ENCODE data around the gene KIF5C. TPM values are rescaled to one million over a fixed set of nuclear protein-coding genes. Genes with fewer than 3 reads are reported as not detected.

The KIF5C gene
- total and polyA plus RNA-seq, 2 experiments from 2014 or later = 45.0 to 49.1 TPM

DNA sequence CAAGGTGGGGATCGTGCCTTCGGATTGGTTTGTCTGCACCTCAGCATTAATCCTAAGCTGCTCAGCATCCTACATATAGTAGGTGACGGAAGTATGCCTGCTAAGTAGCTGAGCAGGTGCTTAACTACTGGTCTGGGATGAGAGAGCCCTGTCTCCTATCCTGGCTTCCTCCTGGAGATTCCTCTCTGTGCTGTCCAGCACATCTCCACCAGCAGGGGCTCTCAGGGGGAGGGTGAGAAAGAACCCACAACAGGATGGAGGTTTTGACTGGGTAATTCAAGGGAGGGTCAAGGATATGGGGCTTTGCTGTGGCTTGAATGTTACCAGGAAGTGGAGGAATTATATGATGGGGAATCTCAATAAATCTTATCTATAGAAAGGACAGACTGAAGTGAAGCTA, 45.4 kb upstream of the KIF5C start (continued):
- TF ChIP-seq, protein P1, sequence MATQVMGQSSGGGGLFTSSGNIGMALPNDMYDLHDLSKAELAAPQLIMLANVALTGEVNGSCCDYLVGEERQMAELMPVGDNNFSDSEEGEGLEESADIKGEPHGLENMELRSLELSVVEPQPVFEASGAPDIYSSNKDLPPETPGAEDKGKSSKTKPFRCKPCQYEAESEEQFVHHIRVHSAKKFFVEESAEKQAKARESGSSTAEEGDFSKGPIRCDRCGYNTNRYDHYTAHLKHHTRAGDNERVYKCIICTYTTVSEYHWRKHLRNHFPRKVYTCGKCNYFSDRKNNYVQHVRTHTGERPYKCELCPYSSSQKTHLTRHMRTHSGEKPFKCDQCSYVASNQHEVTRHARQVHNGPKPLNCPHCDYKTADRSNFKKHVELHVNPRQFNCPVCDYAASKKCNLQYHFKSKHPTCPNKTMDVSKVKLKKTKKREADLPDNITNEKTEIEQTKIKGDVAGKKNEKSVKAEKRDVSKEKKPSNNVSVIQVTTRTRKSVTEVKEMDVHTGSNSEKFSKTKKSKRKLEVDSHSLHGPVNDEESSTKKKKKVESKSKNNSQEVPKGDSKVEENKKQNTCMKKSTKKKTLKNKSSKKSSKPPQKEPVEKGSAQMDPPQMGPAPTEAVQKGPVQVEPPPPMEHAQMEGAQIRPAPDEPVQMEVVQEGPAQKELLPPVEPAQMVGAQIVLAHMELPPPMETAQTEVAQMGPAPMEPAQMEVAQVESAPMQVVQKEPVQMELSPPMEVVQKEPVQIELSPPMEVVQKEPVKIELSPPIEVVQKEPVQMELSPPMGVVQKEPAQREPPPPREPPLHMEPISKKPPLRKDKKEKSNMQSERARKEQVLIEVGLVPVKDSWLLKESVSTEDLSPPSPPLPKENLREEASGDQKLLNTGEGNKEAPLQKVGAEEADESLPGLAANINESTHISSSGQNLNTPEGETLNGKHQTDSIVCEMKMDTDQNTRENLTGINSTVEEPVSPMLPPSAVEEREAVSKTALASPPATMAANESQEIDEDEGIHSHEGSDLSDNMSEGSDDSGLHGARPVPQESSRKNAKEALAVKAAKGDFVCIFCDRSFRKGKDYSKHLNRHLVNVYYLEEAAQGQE (IDR thresholded peaks at IDR 0.05; ENCODE audit: unreplicated experiment) = peak; percentile 34
- TF ChIP-seq, protein P2, sequence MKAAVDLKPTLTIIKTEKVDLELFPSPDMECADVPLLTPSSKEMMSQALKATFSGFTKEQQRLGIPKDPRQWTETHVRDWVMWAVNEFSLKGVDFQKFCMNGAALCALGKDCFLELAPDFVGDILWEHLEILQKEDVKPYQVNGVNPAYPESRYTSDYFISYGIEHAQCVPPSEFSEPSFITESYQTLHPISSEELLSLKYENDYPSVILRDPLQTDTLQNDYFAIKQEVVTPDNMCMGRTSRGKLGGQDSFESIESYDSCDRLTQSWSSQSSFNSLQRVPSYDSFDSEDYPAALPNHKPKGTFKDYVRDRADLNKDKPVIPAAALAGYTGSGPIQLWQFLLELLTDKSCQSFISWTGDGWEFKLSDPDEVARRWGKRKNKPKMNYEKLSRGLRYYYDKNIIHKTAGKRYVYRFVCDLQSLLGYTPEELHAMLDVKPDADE (IDR thresholded peaks at IDR 0.05) = no peak
- no peak for TF ChIP-seq CREB1 (CRISPR knock-in tag; IDR thresholded peaks at IDR 0.05; ENCODE audit: low read depth)
- TF ChIP-seq, protein P3, sequence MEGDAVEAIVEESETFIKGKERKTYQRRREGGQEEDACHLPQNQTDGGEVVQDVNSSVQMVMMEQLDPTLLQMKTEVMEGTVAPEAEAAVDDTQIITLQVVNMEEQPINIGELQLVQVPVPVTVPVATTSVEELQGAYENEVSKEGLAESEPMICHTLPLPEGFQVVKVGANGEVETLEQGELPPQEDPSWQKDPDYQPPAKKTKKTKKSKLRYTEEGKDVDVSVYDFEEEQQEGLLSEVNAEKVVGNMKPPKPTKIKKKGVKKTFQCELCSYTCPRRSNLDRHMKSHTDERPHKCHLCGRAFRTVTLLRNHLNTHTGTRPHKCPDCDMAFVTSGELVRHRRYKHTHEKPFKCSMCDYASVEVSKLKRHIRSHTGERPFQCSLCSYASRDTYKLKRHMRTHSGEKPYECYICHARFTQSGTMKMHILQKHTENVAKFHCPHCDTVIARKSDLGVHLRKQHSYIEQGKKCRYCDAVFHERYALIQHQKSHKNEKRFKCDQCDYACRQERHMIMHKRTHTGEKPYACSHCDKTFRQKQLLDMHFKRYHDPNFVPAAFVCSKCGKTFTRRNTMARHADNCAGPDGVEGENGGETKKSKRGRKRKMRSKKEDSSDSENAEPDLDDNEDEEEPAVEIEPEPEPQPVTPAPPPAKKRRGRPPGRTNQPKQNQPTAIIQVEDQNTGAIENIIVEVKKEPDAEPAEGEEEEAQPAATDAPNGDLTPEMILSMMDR (conservative IDR thresholded peaks at IDR 0.05; ENCODE audit: low read depth in 2 of 2) = 0 out of 4 replicates have a peak, but pooled peaks have one; percentile 12 to 19

DNA sequence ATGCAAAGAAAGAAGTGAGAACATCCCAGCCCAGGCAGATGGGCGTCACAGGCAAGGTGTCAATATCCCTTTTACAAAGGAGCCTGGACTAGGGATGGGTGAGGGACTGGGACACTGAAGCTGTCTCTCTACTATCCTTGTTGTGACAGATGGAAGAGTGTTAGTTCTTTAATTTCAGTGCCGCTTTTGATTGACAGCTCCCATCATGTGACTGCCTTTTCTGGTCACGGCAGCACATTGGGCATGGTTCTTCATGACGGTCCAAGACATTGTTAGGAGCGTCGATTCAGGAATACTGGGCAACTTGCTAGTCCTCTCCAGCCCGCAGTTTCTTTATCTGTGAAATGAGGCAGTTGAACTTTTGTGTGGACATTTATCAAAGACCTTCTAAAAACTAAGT, 42.4 kb upstream of the KIF5C start:
- no peaks in the 10 kb centered on the region for H3K9me3 Mint-ChIP-seq
- Histone ChIP-seq H3K79me2 (replicated peaks; ENCODE audit: insufficient read depth) (no peaks in the 10 kb centered on the region), H3K27ac (ENCODE audit: low read depth) (no peak overlapping the region), H2AFZ (no peak overlapping the region), H3K4me2 (no peak overlapping the region), H3K9me2 (ENCODE audit: insufficient read depth) (peaks cover 9% of the 10 kb centered on the region; the same call in 1 of the 2 replicates), H3F3A (replicated peaks; ENCODE audit: low read depth) (no peaks in the 10 kb centered on the region), H4K20me1 (replicated peaks; ENCODE audit: insufficient read depth) (no peaks in the 10 kb centered on the region), H3K27me3 (ENCODE audit: insufficient read depth) (no peaks in the 10 kb centered on the region), H3K4me3 (no peak overlapping the region), H3K4me1 (ENCODE audit: insufficient read depth) (peaks cover 11% of the 10 kb centered on the region; the same call in 1 of the 2 replicates), H3K36me3 (ENCODE audit: insufficient read depth) (0 out of 2 replicates have a peak, but pooled peaks cover 5% of the 10 kb centered on the region)
- H3K4me1 Mint-ChIP-seq = peaks cover 8% of the 10 kb centered on the region; the same call in 2 of the 3 replicates
- H3K4me3 Mint-ChIP-seq = no peak overlapping the region
- ATAC-seq = no peak
- no peaks in the 10 kb centered on the region; the same call in 2 of the 3 replicates for H3K36me3 Mint-ChIP-seq (ENCODE audit: low read depth)
- no peak overlapping the region for H3K27ac Mint-ChIP-seq
- DNase-seq (ENCODE audit: low spot score) = no peak
- peaks cover 7% of the 10 kb centered on the region for H3K27me3 Mint-ChIP-seq (ENCODE audit: insufficient read depth, low read depth, poor library complexity)
- no peak for TF ChIP-seq EZH2phosphoT487 (IDR thresholded peaks at IDR 0.05; ENCODE audit: unreplicated experiment)
- no peak for TF ChIP-seq NANOG (IDR thresholded peaks at IDR 0.05; ENCODE audit: borderline replicate concordance)
- TF ChIP-seq, protein P4, sequence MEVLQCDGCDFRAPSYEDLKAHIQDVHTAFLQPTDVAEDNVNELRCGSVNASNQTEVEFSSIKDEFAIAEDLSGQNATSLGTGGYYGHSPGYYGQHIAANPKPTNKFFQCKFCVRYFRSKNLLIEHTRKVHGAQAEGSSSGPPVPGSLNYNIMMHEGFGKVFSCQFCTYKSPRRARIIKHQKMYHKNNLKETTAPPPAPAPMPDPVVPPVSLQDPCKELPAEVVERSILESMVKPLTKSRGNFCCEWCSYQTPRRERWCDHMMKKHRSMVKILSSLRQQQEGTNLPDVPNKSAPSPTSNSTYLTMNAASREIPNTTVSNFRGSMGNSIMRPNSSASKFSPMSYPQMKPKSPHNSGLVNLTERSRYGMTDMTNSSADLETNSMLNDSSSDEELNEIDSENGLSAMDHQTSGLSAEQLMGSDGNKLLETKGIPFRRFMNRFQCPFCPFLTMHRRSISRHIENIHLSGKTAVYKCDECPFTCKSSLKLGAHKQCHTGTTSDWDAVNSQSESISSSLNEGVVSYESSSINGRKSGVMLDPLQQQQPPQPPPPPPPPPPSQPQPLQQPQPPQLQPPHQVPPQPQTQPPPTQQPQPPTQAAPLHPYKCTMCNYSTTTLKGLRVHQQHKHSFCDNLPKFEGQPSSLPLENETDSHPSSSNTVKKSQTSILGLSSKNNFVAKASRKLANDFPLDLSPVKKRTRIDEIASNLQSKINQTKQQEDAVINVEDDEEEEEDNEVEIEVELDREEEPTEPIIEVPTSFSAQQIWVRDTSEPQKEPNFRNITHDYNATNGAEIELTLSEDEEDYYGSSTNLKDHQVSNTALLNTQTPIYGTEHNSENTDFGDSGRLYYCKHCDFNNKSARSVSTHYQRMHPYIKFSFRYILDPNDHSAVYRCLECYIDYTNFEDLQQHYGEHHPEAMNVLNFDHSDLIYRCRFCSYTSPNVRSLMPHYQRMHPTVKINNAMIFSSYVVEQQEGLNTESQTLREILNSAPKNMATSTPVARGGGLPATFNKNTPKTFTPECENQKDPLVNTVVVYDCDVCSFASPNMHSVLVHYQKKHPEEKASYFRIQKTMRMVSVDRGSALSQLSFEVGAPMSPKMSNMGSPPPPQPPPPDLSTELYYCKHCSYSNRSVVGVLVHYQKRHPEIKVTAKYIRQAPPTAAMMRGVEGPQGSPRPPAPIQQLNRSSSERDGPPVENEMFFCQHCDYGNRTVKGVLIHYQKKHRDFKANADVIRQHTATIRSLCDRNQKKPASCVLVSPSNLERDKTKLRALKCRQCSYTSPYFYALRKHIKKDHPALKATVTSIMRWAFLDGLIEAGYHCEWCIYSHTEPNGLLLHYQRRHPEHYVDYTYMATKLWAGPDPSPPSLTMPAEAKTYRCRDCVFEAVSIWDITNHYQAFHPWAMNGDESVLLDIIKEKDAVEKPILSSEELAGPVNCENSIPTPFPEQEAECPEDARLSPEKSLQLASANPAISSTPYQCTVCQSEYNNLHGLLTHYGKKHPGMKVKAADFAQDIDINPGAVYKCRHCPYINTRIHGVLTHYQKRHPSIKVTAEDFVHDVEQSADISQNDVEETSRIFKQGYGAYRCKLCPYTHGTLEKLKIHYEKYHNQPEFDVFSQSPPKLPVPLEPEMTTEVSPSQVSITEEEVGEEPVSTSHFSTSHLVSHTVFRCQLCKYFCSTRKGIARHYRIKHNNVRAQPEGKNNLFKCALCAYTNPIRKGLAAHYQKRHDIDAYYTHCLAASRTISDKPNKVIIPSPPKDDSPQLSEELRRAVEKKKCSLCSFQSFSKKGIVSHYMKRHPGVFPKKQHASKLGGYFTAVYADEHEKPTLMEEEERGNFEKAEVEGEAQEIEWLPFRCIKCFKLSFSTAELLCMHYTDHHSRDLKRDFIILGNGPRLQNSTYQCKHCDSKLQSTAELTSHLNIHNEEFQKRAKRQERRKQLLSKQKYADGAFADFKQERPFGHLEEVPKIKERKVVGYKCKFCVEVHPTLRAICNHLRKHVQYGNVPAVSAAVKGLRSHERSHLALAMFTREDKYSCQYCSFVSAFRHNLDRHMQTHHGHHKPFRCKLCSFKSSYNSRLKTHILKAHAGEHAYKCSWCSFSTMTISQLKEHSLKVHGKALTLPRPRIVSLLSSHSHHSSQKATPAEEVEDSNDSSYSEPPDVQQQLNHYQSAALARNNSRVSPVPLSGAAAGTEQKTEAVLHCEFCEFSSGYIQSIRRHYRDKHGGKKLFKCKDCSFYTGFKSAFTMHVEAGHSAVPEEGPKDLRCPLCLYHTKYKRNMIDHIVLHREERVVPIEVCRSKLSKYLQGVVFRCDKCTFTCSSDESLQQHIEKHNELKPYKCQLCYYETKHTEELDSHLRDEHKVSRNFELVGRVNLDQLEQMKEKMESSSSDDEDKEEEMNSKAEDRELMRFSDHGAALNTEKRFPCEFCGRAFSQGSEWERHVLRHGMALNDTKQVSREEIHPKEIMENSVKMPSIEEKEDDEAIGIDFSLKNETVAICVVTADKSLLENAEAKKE (CRISPR knock-in tag; IDR thresholded peaks at IDR 0.05) = no peak
- TF ChIP-seq STAT1 (IDR thresholded peaks at IDR 0.05; ENCODE audit: unreplicated experiment) = no peak
- TF ChIP-seq ZNF331 (CRISPR knock-in tag; IDR thresholded peaks at IDR 0.05; ENCODE audit: low read depth) = no peak

Measured in GM23338 (cell line).